OCI-LY7 (cell line): ENCODE results near the gene DOHH.

Experiments used
- CTCF ChIP-seq: fragments of 200-600 bp; sonication (generic); conservative IDR thresholded peaks from 2 replicates; pipeline ENCODE4 v1.5.1; 2014; ENCODE audit warnings: mild to moderate bottlenecking, antibody characterized with exemption, low read length, moderate library complexity, mixed read lengths
- EZH2phosphoT487 ChIP-seq: fragments of 200-600 bp; sonication (generic); IDR thresholded peaks from 2 replicates; pipeline ENCODE4 v1.6.1; 2018; ENCODE audit warnings: low read depth, borderline replicate concordance, mild to moderate bottlenecking, mixed run types, antibody characterized with exemption, low read length, moderate library complexity, mixed read lengths

- no peak for TF ChIP-seq CTCF
- TF ChIP-seq EZH2phosphoT487 = no peak
Observed at GRCh38 chr19:3518659-3519058, 18.2 kb upstream of the DOHH start.
